HL-60/S4 (cell line): Measurements from ENCODE around the gene DLGAP1.
"Not testable (repeated sequence)": the region's sequence is repeated elsewhere in the genome, so short reads cannot be mapped to it uniquely, and the experiment has no call there.

Experiments used
- in situ Hi-C: fragments of 300-500 bp; cut with MboI; formaldehyde crosslinking; loops from 2 replicates; pipeline ENCODE4 v1.14.3; 2022; ENCODE audit warnings: low sequenced_read_pairs

The DLGAP1 gene

GRCh38 chr18:4391859-4392258 lies 63.2 kb downstream of the DLGAP1 start:
- in situ Hi-C loops, result loop anchor here (25.0 kb wide), 1 partner anchor 95 kb away; no protein-coding TSS in a partner anchor

- in situ Hi-C loops, result loop anchor here (25.0 kb wide), 1 partner anchor 101 kb away; no protein-coding TSS in a partner anchor
These were observed 69.2 kb downstream of the DLGAP1 start for GRCh38 chr18:4385876-4386275.

GRCh38 chr18:4384932-4385331 lies 70.2 kb downstream of the DLGAP1 start:
- in situ Hi-C loops, result loop anchor here (25.0 kb wide), 1 partner anchor 102 kb away; no protein-coding TSS in a partner anchor

- in situ Hi-C loops, result no loop called here
These were observed 80.5 kb downstream of the DLGAP1 start for GRCh38 chr18:4374564-4374963.

GRCh38 chr18:4369705-4370104 lies 85.4 kb downstream of the DLGAP1 start:
- in situ Hi-C loops, result no loop called here

- in situ Hi-C loops, result no loop called here
These were observed 94.8 kb downstream of the DLGAP1 start for GRCh38 chr18:4360221-4360715.

- in situ Hi-C loops, result no loop called here
These were observed 96.5 kb downstream of the DLGAP1 start for GRCh38 chr18:4358618-4359017.

GRCh38 chr18:4357579-4357978 lies 97.5 kb downstream of the DLGAP1 start:
- in situ Hi-C loops, result no loop called here

GRCh38 chr18:4356929-4357328 lies 98.2 kb downstream of the DLGAP1 start:
- in situ Hi-C loops, result no loop called here

GRCh38 chr18:4353853-4354418 lies 101.2 kb downstream of the DLGAP1 start:
- in situ Hi-C loops, result no loop called here

GRCh38 chr18:4352746-4353551 lies 102.2 kb downstream of the DLGAP1 start:
- in situ Hi-C loops, result no loop called here

- in situ Hi-C loops, result no loop called here
These were observed 104.1 kb downstream of the DLGAP1 start for GRCh38 chr18:4351005-4351404.

- in situ Hi-C loops, result no loop called here
These were observed 119.7 kb downstream of the DLGAP1 start for GRCh38 chr18:4335386-4335785.

GRCh38 chr18:4333043-4333442 lies 122.1 kb downstream of the DLGAP1 start:
- in situ Hi-C loops, result no loop called here

- in situ Hi-C loops, result no loop called here
These were observed 135.1 kb downstream of the DLGAP1 start for GRCh38 chr18:4319738-4320677.

- in situ Hi-C loops, result no loop called here
These were observed 136.8 kb downstream of the DLGAP1 start for GRCh38 chr18:4318311-4318710.

GRCh38 chr18:4311945-4312344 lies 143.2 kb downstream of the DLGAP1 start:
- in situ Hi-C loops, result not testable (repeated sequence)

- in situ Hi-C loops, result no loop called here
These were observed 144.0 kb downstream of the DLGAP1 start for GRCh38 chr18:4311136-4311535.

GRCh38 chr18:4309227-4309626 lies 145.9 kb downstream of the DLGAP1 start:
- in situ Hi-C loops, result no loop called here

- in situ Hi-C loops, result no loop called here
These were observed 146.5 kb downstream of the DLGAP1 start for GRCh38 chr18:4308576-4308975.

- in situ Hi-C loops, result no loop called here
These were observed 155.7 kb downstream of the DLGAP1 start for GRCh38 chr18:4299395-4299794.
